ENCODE results near the gene TMED4. TPM values are rescaled to one million over a fixed set of nuclear protein-coding genes. Genes with fewer than 3 reads are reported as not detected.

TMED4 gene
- total and polyA plus RNA-seq, 10 of the 15 experiments (the other 5 are each of a cell fraction or from before 2014, with no cell fraction given): 20.8 to 71.3 (median 51.0) TPM

GRCh38 chr7:44621750-44622103, 39.7 kb upstream of the TMED4 start (continued):
- TF ChIP-seq SMAD5 (IDR thresholded peaks at IDR 0.05; ENCODE audit: low read depth) (no peak), ETV6 (conservative IDR thresholded peaks at IDR 0.05 in 1 of 2, IDR thresholded peaks at IDR 0.05 in 1 of 2; ENCODE audit: borderline replicate concordance in 1 of 2, low read depth in 1 of 2) (no peak), NBN (IDR thresholded peaks at IDR 0.05) (no peak), CHD2 (IDR thresholded peaks at IDR 0.05; ENCODE audit: borderline replicate concordance, low read depth, low read length) (no peak), ZSCAN29 (IDR thresholded peaks at IDR 0.05) (no peak)

- H3K9ac ChIP-seq (ENCODE audit: control insufficient read depth, insufficient read depth, low read length): no peak overlapping the region
These were observed 39.2 kb upstream of the TMED4 start for GRCh38 chr7:44621034-44621749.

More at GRCh38 chr7:44621034-44621749, 39.2 kb upstream of the TMED4 start:
- Histone ChIP-seq H4K20me1 (ENCODE audit: control insufficient read depth, insufficient read depth) (no peaks in the 10 kb centered on the region), H3K79me2 (ENCODE audit: control insufficient read depth, insufficient read depth, low read length) (peaks cover 84% of the 10 kb centered on the region), H2AFZ (ENCODE audit: control insufficient read depth, low read depth, low read length) (no peak overlapping the region), H3K4me3 (no peak overlapping the region), H3K27me3 (replicated peaks in 1 of 2; ENCODE audit: control insufficient read depth in 2 of 2, insufficient read depth in 2 of 2, low read length in 1 of 2) (no peaks in the 10 kb centered on the region), H3K4me2 (ENCODE audit: control insufficient read depth, insufficient read depth) (no peak overlapping the region), H3K4me1 (ENCODE audit: control insufficient read depth, insufficient read depth, low read length) (peaks cover 56% of the 10 kb centered on the region), H3K27ac (ENCODE audit: control insufficient read depth, insufficient read depth) (no peak overlapping the region), H3K9me3 (replicated peaks; ENCODE audit: control insufficient read depth, insufficient read depth, low read length) (no peaks in the 10 kb centered on the region), H3K36me3 (ENCODE audit: control insufficient read depth in 2 of 2, insufficient read depth in 2 of 2, low read length in 1 of 2) (peaks cover 12 to 22% of the 10 kb centered on the region in 2 experiments; a peak in 3 of 4 replicates)
- 97% methylated on average over 11 of the region's 11 CpGs for WGBS (ENCODE audit: insufficient coverage, insufficient replicate concordance, low lambda C conversion rate, missing lambda C conversion rate)
- POLR2A ChIA-PET: interaction anchor here (0.7 to 3.7 kb wide), 7 partner anchors 10 to 184 kb away, joined by 3 to 35 read pairs (median 4); partner anchors contain the start of gene OGDH
- SMC1A ChIA-PET (ENCODE audit: uncharacterized antibody, unreplicated experiment): interaction anchor here (0.9 to 6.2 kb wide), 4 partner anchors 10 to 42 kb away, joined by 3 to 106 read pairs (median 4); no protein-coding TSS in a partner anchor
- RAD21 ChIA-PET (ENCODE audit: unreplicated experiment): interaction anchor here (10.1 kb wide), 1 partner anchor 13 kb away, joined by 130 read pairs; no protein-coding TSS in a partner anchor
- ATAC-seq (no peak), DNase-seq (ENCODE audit: low read depth, low spot score) (no peak), FAIRE-seq (no peak)
- in situ Hi-C loops (cut with MboI) (no loop called here), intact Hi-C loops (cut with micrococcal nuclease; ENCODE audit: unreplicated experiment) (no loop called here)
- CTCF ChIA-PET: interaction anchor here (1.1 to 1.7 kb wide), 4 partner anchors 13 to 59 kb away, joined by 3 to 5 read pairs (median 4); no protein-coding TSS in a partner anchor
- no TSS peak for BruUV-seq (replicated peaks)
- no peak for TF ChIP-seq E2F8 (IDR thresholded peaks at IDR 0.05; ENCODE audit: low read depth, partially characterized antibody)
- no peak for TF ChIP-seq HDAC6 (IDR thresholded peaks at IDR 0.05; ENCODE audit: unreplicated experiment)
- no peak for TF ChIP-seq HCFC1 (IDR thresholded peaks at IDR 0.05; ENCODE audit: low read length)
- no peak for TF ChIP-seq MTA3 (IDR thresholded peaks at IDR 0.05; ENCODE audit: borderline replicate concordance, low read length)
- TF ChIP-seq TCF12 (IDR thresholded peaks at IDR 0.05; ENCODE audit: low read depth, low read length): no peak
